Left ventricle myocardium inferior (tissue), 1 donor: ENCODE data around the gene UBE2S. TPM values are rescaled to one million over a fixed set of nuclear protein-coding genes. Genes with fewer than 3 reads are reported as not detected.

ENCODE experiments used
- DNase-seq: peaks from one replicate; pipeline ENCODE4 v3.0.0-alpha.2; 2020
- H3K27ac ChIP-seq: fragments of 200-600 bp; replicated peaks from 2 replicates; pipeline ENCODE4 v1.8.0; 2021
- H3K27me3 ChIP-seq: fragments of 200-600 bp; 2 replicates; pipeline ENCODE4 v1.8.0; 2021; ENCODE audit warnings: low read depth
- H3K36me3 ChIP-seq: fragments of 200-600 bp; 2 replicates; pipeline ENCODE4 v1.8.0; 2021
- H3K4me1 ChIP-seq: fragments of 200-600 bp; 2 replicates; pipeline ENCODE4 v1.8.0; 2021
- H3K4me3 ChIP-seq: fragments of 200-600 bp; 2 replicates; pipeline ENCODE4 v1.8.0; 2021; ENCODE audit warnings: mild to moderate bottlenecking, moderate library complexity
- H3K9me3 ChIP-seq: fragments of 200-600 bp; replicated peaks from 2 replicates; pipeline ENCODE4 v1.8.0; 2021
- intact Hi-C: fragments of 100-400 bp; cut with micrococcal nuclease; formaldehyde crosslinking; loops from one replicate; pipeline ENCODE4 v1.11.0; 2022
- total RNA-seq: library from RNA; stranded (reverse); fragmentation: NEBNext Ultra II Directional; extraction: Animal tissue kit (Norgen Biotek cat#: 25700); gene quantifications from one replicate; pipeline ENCODE4 v1.2.1, GENCODE V29; 2021
- TF ChIP-seq, protein P1 (sequence below): fragments of 200-600 bp; IDR thresholded peaks from 2 replicates; pipeline ENCODE4 v1.8.0; 2021; ENCODE audit warnings: antibody characterized with exemption, mild to moderate bottlenecking, borderline replicate concordance
- donor health status: DM: no; HTN: yes; CAD: no; lungs with severe emphysema.

The UBE2S gene
- total RNA-seq, 1 donor from 2014 or later: 33.2 TPM

DNA sequence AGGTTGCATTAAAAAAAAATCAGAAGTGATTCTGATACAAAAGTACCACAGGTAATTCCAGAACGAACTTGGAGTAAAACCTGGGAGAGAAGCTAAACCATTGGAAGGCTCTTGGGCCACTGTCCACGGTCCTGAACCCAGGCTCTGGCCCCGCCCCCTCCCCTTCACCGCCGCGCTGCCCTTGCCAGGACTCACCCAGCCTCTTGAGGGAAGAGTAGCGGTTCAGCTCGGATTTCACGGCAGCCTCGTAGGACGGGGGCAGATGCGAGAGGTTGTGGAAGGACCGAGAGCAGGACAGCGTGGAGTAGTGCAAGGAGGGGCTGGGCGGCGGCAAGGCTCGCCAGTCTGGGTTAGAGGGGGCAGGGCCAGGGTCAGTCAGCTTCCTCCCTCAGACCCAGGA lies 29.8 kb upstream of the UBE2S start:
- no peaks in the 10 kb centered on the region for H3K9me3 ChIP-seq
- H3K36me3 ChIP-seq: no peaks in the 10 kb centered on the region
- DNase-seq: peak; percentile 52
- intact Hi-C loops: no loop called here
- H3K4me3 ChIP-seq: no peak overlapping the region
- peaks cover 85% of the 10 kb centered on the region for H3K27me3 ChIP-seq
- TF ChIP-seq, protein P1, sequence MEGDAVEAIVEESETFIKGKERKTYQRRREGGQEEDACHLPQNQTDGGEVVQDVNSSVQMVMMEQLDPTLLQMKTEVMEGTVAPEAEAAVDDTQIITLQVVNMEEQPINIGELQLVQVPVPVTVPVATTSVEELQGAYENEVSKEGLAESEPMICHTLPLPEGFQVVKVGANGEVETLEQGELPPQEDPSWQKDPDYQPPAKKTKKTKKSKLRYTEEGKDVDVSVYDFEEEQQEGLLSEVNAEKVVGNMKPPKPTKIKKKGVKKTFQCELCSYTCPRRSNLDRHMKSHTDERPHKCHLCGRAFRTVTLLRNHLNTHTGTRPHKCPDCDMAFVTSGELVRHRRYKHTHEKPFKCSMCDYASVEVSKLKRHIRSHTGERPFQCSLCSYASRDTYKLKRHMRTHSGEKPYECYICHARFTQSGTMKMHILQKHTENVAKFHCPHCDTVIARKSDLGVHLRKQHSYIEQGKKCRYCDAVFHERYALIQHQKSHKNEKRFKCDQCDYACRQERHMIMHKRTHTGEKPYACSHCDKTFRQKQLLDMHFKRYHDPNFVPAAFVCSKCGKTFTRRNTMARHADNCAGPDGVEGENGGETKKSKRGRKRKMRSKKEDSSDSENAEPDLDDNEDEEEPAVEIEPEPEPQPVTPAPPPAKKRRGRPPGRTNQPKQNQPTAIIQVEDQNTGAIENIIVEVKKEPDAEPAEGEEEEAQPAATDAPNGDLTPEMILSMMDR: no peak
- peaks cover 11% of the 10 kb centered on the region for H3K4me1 ChIP-seq
- H3K27ac ChIP-seq: no peak overlapping the region

DNA sequence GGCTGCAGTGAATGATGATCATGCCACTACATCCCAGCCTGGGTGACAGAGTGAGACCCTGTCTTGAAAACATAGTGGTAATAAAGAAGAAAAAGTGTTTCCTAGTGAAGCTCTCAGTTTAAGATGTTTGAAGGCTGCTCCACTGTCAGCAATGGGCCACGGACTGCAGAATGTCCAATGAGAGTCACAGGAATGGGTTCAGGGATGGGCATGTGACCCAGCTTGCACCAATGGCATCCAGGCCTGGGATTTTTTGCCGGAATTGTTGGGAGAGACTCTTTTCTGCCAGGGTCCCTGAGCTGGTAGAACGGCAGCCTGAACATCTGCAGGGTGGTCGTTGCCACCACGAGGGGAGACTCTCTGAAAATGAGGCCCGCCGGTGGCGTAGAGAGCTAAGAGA lies 29.3 kb upstream of the UBE2S start:
- Histone ChIP-seq H3K36me3 (no peaks in the 10 kb centered on the region), H3K9me3 (no peaks in the 10 kb centered on the region), H3K27me3 (peaks cover 85% of the 10 kb centered on the region), H3K27ac (no peak overlapping the region), H3K4me1 (peaks cover 9% of the 10 kb centered on the region), H3K4me3 (no peak overlapping the region)
- DNase-seq: no peak
- TF ChIP-seq, protein P1: no peak
- intact Hi-C loops: no loop called here

DNA sequence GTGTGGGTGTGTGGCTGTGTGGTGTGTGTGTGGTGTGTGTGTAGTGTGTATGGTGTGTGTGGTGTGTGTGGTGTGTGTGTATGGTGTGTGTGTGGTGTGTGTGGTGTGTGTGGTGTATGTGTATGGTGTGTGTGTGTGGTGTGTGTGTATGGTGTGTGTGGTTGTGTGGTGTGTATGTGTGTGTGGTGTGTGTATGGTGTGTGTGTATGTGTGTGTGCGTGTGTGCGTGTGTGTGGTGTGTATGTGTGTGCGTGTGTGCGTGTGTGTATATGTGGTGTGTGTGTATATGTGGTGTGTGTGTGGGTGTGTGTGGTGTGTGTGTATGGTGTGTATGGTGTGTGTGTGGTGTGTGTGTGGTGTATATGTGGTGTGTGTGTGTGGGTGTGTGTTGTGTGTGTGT lies 27.4 kb upstream of the UBE2S start:
- Histone ChIP-seq H3K36me3 (no peaks in the 10 kb centered on the region), H3K27me3 (peaks cover 85% of the 10 kb centered on the region), H3K27ac (no peak overlapping the region), H3K4me3 (no peak overlapping the region), H3K9me3 (no peaks in the 10 kb centered on the region), H3K4me1 (no peaks in the 10 kb centered on the region)
- TF ChIP-seq, protein P1: no peak
- no peak for DNase-seq
- intact Hi-C loops: no loop called here

DNA sequence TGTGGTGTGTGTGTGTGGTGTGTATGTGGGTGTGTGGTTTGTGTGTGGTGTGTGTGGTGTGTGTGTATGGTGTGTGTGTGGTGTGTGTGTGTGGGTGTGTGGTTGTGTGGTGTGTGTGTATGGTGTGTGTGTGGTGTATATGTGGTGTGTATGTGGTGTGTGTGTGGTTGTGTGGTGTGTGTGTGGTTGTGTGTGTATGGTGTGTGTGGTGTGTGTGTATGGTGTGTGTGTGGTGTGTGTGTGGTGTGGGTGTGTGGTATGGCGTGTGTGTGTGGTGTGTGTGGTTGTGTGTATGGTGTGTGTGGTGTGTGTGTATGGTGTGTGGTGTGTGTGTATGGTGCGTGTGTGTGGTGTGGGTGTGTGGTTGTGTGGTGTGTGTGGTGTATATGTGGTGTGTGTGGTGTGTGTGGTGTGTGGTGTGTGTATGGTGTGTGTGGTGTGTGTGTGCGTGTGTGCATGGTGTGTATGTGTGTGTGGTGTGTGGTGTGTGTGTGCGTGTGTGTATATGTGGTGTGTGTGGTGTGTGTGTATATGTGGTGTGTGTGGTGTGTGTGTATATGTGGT lies 26.9 kb upstream of the UBE2S start:
- intact Hi-C loops: no loop called here
- Histone ChIP-seq H3K36me3 (no peaks in the 10 kb centered on the region), H3K27ac (no peak overlapping the region), H3K27me3 (peaks cover 85% of the 10 kb centered on the region), H3K9me3 (no peaks in the 10 kb centered on the region), H3K4me1 (no peaks in the 10 kb centered on the region), H3K4me3 (no peak overlapping the region)
- no peak for DNase-seq
- TF ChIP-seq, protein P1: no peak

DNA sequence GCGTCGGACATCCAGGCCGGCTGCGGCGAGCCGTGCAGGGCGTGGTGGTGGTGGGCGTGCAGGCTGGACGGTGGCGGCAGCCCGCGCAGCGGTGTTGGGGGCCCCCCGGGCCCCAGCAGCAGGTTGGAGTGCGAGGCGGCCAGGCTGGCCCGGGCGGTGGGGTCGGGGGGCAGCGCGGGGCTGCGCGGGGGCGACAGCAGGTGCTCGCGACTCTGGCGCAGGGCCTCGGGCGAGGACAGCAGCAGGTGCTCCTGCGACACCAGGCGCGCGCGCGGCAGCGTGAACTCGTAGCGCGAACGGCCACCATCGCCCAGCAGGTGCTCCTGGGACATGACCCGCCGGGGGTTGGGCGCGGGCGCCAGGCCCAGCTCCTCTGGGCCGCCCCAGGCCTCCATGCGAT lies 25.7 kb upstream of the UBE2S start:
- TF ChIP-seq, protein P1: no peak
- Histone ChIP-seq H3K4me1 (no peaks in the 10 kb centered on the region), H3K9me3 (no peaks in the 10 kb centered on the region), H3K27ac (no peak overlapping the region), H3K27me3 (peaks cover 85% of the 10 kb centered on the region), H3K36me3 (no peaks in the 10 kb centered on the region), H3K4me3 (no peak overlapping the region)
- no peak for DNase-seq
- intact Hi-C loops: no loop called here
